ENCODE data around the gene FAM50A. TPM values are rescaled to one million over a fixed set of nuclear protein-coding genes. Genes with fewer than 3 reads are reported as not detected.

The FAM50A gene
- total and polyA plus RNA-seq, 3 donors from 2014 or later: 29.6 to 38.5 (median 38.4) TPM

GRCh38 chrX:154469880-154470279 lies 25.9 kb downstream of the FAM50A start:
- intact Hi-C loops (cut with DNase I; ENCODE audit: low total_unique reads): no loop called here
- Histone ChIP-seq H3K4me3 (no peak overlapping the region), H3K9me3 (no peaks in the 10 kb centered on the region), H3K4me1 (no peaks in the 10 kb centered on the region), H3K27me3 (no peaks in the 10 kb centered on the region), H3K36me3 (ENCODE audit: low read depth, missing control alignments) (no peaks in the 10 kb centered on the region), H3K27ac (no peak overlapping the region)
- 88 to 100% methylated on average over 2 to 14 of the region's 18 CpGs for WGBS, 2 donors
- no peak for DNase-seq
- TF ChIP-seq CTCF (IDR thresholded peaks at IDR 0.05) (no peak), POLR2A (IDR thresholded peaks at IDR 0.05) (no peak)

GRCh38 chrX:154470434-154470833 lies 26.5 kb downstream of the FAM50A start:
- no peak overlapping the region for H3K27ac ChIP-seq
- no peaks in the 10 kb centered on the region for H3K9me3 ChIP-seq
- H3K36me3 ChIP-seq (ENCODE audit: low read depth, missing control alignments): no peaks in the 10 kb centered on the region

GRCh38 chrX:154470914-154471568 lies 27.1 kb downstream of the FAM50A start:
- WGBS, 2 donors: 91 to 93% methylated on average over 2 to 16 of the region's 23 CpGs
- Histone ChIP-seq H3K27me3 (no peaks in the 10 kb centered on the region), H3K4me1 (no peaks in the 10 kb centered on the region), H3K4me3 (no peak overlapping the region), H3K9me3 (no peaks in the 10 kb centered on the region), H3K36me3 (ENCODE audit: low read depth, missing control alignments) (no peaks in the 10 kb centered on the region), H3K27ac (no peak overlapping the region)
- intact Hi-C loops (cut with DNase I; ENCODE audit: low total_unique reads): no loop called here
- DNase-seq: no peak
- TF ChIP-seq POLR2A (IDR thresholded peaks at IDR 0.05): no peak
- TF ChIP-seq CTCF (IDR thresholded peaks at IDR 0.05): no peak

More at GRCh38 chrX:154470434-154470833, 26.5 kb downstream of the FAM50A start:
- TF ChIP-seq POLR2A (IDR thresholded peaks at IDR 0.05) (no peak), CTCF (IDR thresholded peaks at IDR 0.05) (no peak)
- Histone ChIP-seq H3K27me3 (no peaks in the 10 kb centered on the region), H3K4me1 (no peaks in the 10 kb centered on the region), H3K4me3 (no peak overlapping the region)
- 88% methylated on average over 11 of the region's 14 CpGs; no CpG with 5 or more reads in 1 of the 2 donors for WGBS, 2 donors
- DNase-seq: no peak
- intact Hi-C loops (cut with DNase I; ENCODE audit: low total_unique reads): no loop called here

- intact Hi-C loops (cut with DNase I; ENCODE audit: low total_unique reads): no loop called here
- DNase-seq: no peak
Measured at GRCh38 chrX:154471839-154472684, 28.1 kb downstream of the FAM50A start.

More at GRCh38 chrX:154471839-154472684, 28.1 kb downstream of the FAM50A start:
- no peaks in the 10 kb centered on the region for H3K9me3 ChIP-seq
- no peak overlapping the region for H3K4me3 ChIP-seq
- H3K27ac ChIP-seq: no peak overlapping the region
- no peaks in the 10 kb centered on the region for H3K27me3 ChIP-seq
- 85 to 90% methylated on average over 13 to 22 of the region's 23 CpGs for WGBS, 2 donors
- no peaks in the 10 kb centered on the region for H3K4me1 ChIP-seq
- TF ChIP-seq CTCF (IDR thresholded peaks at IDR 0.05): no peak
- no peak for TF ChIP-seq POLR2A (IDR thresholded peaks at IDR 0.05)
- H3K36me3 ChIP-seq (ENCODE audit: low read depth, missing control alignments): no peaks in the 10 kb centered on the region
